Mammary epithelial cell (primary cell): Measurements from ENCODE around the gene CDK15.
"Not testable (repeated sequence)": the region's sequence is repeated elsewhere in the genome, so short reads cannot be mapped to it uniquely, and the experiment has no call there.

Source experiments
- EZH2 ChIP-seq: IDR thresholded peaks from 2 replicates; pipeline ENCODE4 v1.6.1; 2012; ENCODE audit warnings: low read length, inconsistent platforms, borderline replicate concordance
- TF ChIP-seq, protein P1 (sequence below), 2 donors: IDR thresholded peaks in 1 of 2; conservative IDR thresholded peaks in 1 of 2; 2 replicates each; pipeline ENCODE4 v1.5.1; 2011 to 2012; ENCODE audit warnings: inconsistent platforms in 2 of 2, low read length in 2 of 2, mild to moderate bottlenecking in 2 of 2, control low read depth in 1 of 2, low read depth in 1 of 2; ENCODE audit not compliant: insufficient read depth in 1 of 2; ENCODE audit errors: extremely low read depth in 1 of 2

DNA sequence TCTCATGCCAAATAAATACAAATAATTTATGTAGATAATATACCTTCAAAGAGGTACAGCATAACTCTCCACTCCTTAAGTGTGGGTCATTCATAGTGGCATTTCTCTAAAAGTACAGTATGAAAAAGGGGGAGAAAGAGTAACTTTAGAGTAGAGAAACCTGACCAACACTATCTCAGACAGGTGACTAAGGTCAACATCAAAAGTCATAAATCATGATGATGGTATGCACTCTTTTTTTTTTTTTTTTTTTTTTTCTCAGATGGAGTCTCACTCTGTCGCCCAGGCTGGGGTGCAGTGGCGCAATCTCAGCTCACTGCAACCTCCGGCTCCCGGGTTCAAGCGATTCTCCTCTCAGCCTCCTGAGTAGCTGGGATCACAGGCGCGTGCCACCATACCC is 4.3 kb downstream of the CDK15 start:
- TF ChIP-seq, protein P1, sequence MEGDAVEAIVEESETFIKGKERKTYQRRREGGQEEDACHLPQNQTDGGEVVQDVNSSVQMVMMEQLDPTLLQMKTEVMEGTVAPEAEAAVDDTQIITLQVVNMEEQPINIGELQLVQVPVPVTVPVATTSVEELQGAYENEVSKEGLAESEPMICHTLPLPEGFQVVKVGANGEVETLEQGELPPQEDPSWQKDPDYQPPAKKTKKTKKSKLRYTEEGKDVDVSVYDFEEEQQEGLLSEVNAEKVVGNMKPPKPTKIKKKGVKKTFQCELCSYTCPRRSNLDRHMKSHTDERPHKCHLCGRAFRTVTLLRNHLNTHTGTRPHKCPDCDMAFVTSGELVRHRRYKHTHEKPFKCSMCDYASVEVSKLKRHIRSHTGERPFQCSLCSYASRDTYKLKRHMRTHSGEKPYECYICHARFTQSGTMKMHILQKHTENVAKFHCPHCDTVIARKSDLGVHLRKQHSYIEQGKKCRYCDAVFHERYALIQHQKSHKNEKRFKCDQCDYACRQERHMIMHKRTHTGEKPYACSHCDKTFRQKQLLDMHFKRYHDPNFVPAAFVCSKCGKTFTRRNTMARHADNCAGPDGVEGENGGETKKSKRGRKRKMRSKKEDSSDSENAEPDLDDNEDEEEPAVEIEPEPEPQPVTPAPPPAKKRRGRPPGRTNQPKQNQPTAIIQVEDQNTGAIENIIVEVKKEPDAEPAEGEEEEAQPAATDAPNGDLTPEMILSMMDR (conservative IDR thresholded peaks at IDR 0.05 in 1 of 2, IDR thresholded peaks at IDR 0.05 in 1 of 2; ENCODE audit: extremely low read depth in 1 of 2, insufficient read depth in 1 of 2, low read depth in 1 of 2, low read length in 2 of 2), result not testable (repeated sequence)
- not testable (repeated sequence) for TF ChIP-seq EZH2
